B cell (primary cell): ENCODE data around the gene PIK3CA. TPM values are rescaled to one million over a fixed set of nuclear protein-coding genes. Genes with fewer than 3 reads are reported as not detected.
"Not testable (repeated sequence)": the region's sequence is repeated elsewhere in the genome, so short reads cannot be mapped to it uniquely, and the experiment has no call there.

Experiments used
- ATAC-seq: fragments of 200-7000 bp; cut with Tn5 transposase; one replicate; pipeline ENCODE4 v1.10.0; 2021; ENCODE audit warnings: low read depth, mild to moderate bottlenecking, moderate number of reproducible peaks, moderate library complexity
- CTCF ChIA-PET: fragments of 350-600 bp; sonication (Branson Sonifier 250); formaldehyde crosslinking; loops from one replicate; lab custom pipeline; 2021; ENCODE audit warnings: antibody characterized with exemption, inconsistent platforms; lab: Charles Lee
- POLR2A ChIA-PET: fragments of 350-600 bp; sonication (Branson Sonifier 250); formaldehyde crosslinking; loops from one replicate; lab custom pipeline; 2021; ENCODE audit warnings: antibody characterized with exemption; lab: Charles Lee
- DNase-seq: peaks from one replicate; pipeline ENCODE4 v3.0.0; 2013
- H2AFZ ChIP-seq: 2 replicates; pipeline ENCODE4 v1.6.1; 2012; ENCODE audit warnings: mild to moderate bottlenecking, low read depth, low read length; ENCODE audit not compliant: insufficient read depth, poor library complexity, severe bottlenecking
- H3K27ac ChIP-seq, 2 donors: 1 replicate in 1 of 2; 2 replicates in 1 of 2; pipeline ENCODE4 v1.5.1; 2012 to 2013; ENCODE audit warnings: low read length in 2 of 2, mild to moderate bottlenecking in 2 of 2, moderate library complexity in 1 of 2
- H3K27me3 ChIP-seq, 4 experiments: fragments of 200-600 bp in 1 of 4; sonication (generic) in 1 of 4; replicated peaks in 1 of 4; 1 replicate in 2 of 4; 2 replicates in 2 of 4; pipeline versions ENCODE4 v1.6.1 to v1.7.0; 2013 to 2016; ENCODE audit warnings: low read length in 3 of 4, mild to moderate bottlenecking in 2 of 4, mixed read lengths in 1 of 4, moderate library complexity in 1 of 4; ENCODE audit not compliant: insufficient read depth in 4 of 4, control insufficient read depth in 3 of 4; ENCODE audit errors: control extremely low read depth in 1 of 4
- H3K36me3 ChIP-seq, 2 experiments: replicated peaks in 1 of 2; 1 replicate in 1 of 2; 2 replicates in 1 of 2; pipeline versions ENCODE4 v1.6.1 to v1.7.1; 2013; ENCODE audit warnings: low read length in 1 of 2; ENCODE audit not compliant: insufficient read depth in 2 of 2, control insufficient read depth in 1 of 2; ENCODE audit errors: control extremely low read depth in 1 of 2, extremely low read depth in 1 of 2
- H3K4me1 ChIP-seq, 2 donors: fragments of 200-600 bp in 1 of 2; sonication (generic) in 1 of 2; 1 replicate in 1 of 2; 2 replicates in 1 of 2; pipeline versions ENCODE4 v1.5.1 to v1.6.1; 2013 to 2017; ENCODE audit warnings: low read length in 2 of 2; ENCODE audit not compliant: control insufficient read depth in 2 of 2, insufficient read depth in 2 of 2
- H3K4me2 ChIP-seq: replicated peaks from 2 replicates; pipeline ENCODE3; 2012; ENCODE audit warnings: mild to moderate bottlenecking, low read depth, low read length; ENCODE audit not compliant: poor library complexity, severe bottlenecking
- H3K4me3 ChIP-seq, 5 experiments: fragments of 200-600 bp in 1 of 5; sonication (generic) in 1 of 5; 1 replicate in 3 of 5; 2 replicates in 2 of 5; pipeline versions ENCODE4 v1.5.1 to v1.7.0; 2011 to 2016; ENCODE audit warnings: low read length in 4 of 5, mild to moderate bottlenecking in 4 of 5, low read depth in 2 of 5, control low read depth in 1 of 5, moderate library complexity in 1 of 5; ENCODE audit not compliant: insufficient read depth in 1 of 5; ENCODE audit errors: control extremely low read depth in 1 of 5, extremely low read depth in 1 of 5
- H3K79me2 ChIP-seq: fragments of 200-600 bp; sonication (generic); one replicate; pipeline ENCODE4 v1.6.0; 2016; ENCODE audit warnings: low read length; ENCODE audit not compliant: control insufficient read depth, insufficient read depth
- H3K9ac ChIP-seq: fragments of 200-600 bp; sonication (generic); 2 replicates; pipeline ENCODE4 v1.6.1; 2017; ENCODE audit warnings: mild to moderate bottlenecking, low read length, moderate library complexity
- H3K9me3 ChIP-seq, 3 donors: one replicate each; pipeline versions ENCODE4 v1.6.1 to v1.7.1; 2013; ENCODE audit warnings: low read length in 2 of 3; ENCODE audit not compliant: control insufficient read depth in 2 of 3, insufficient read depth in 1 of 3; ENCODE audit errors: control extremely low read depth in 1 of 3
- H4K20me1 ChIP-seq: 2 replicates; pipeline ENCODE4 v1.6.0; 2012; ENCODE audit warnings: mild to moderate bottlenecking, low read length; ENCODE audit not compliant: insufficient read depth, control insufficient read depth, poor library complexity, severe bottlenecking
- H3K27ac Mint-ChIP-seq: one replicate; pipeline ENCODE4 v1.8.0; 2021; ENCODE audit warnings: mixed read lengths
- H3K27me3 Mint-ChIP-seq: one replicate; pipeline ENCODE4 v1.8.0; 2021; ENCODE audit warnings: mixed read lengths
- H3K4me1 Mint-ChIP-seq: one replicate; pipeline ENCODE4 v1.8.0; 2021; ENCODE audit warnings: mixed read lengths
- H3K4me3 Mint-ChIP-seq: one replicate; pipeline ENCODE4 v1.8.0; 2021; ENCODE audit warnings: mixed read lengths
- H3K9me3 Mint-ChIP-seq: one replicate; pipeline ENCODE4 v1.8.0; 2022; ENCODE audit warnings: mixed read lengths; ENCODE audit not compliant: insufficient read depth
- CTCF ChIP-seq: fragments of 200-600 bp; IDR thresholded peaks from one replicate; pipeline ENCODE4 v1.8.0; 2022; ENCODE audit warnings: antibody characterized with exemption, mild to moderate bottlenecking
- EZH2 ChIP-seq: IDR thresholded peaks from 2 replicates; pipeline ENCODE4 v1.6.1; 2012; ENCODE audit warnings: borderline replicate concordance, low read depth, mild to moderate bottlenecking, moderate library complexity, low read length; ENCODE audit not compliant: insufficient read depth, poor library complexity, severe bottlenecking
- WGBS: methylation state at CpG from one replicate; pipeline ENCODE4 v1.1.5; 2013; ENCODE audit warnings: missing lambda C conversion rate; ENCODE audit not compliant: insufficient coverage; 5-methylcytosine and 5-hydroxymethylcytosine counted together
- intact Hi-C: fragments of 100-400 bp; cut with micrococcal nuclease; formaldehyde crosslinking; loops from one replicate; pipeline ENCODE4 v1.10.0; 2022
- polyA plus RNA-seq: library from polyadenylated mRNA; depleted of rRNA; stranded (reverse); fragments of >200 nt; gene quantifications from 2 replicates; pipeline ENCODE4 v1.2.3, GENCODE V29; 2012
- total RNA-seq, 2 donors: library from RNA; stranded (reverse); fragments of 120-200 nt in 1 of 2; gene quantifications; 1 replicate in 1 of 2; 2 replicates in 1 of 2; pipeline versions ENCODE4 v1.2.3 to v1.2.4, GENCODE V29; 2013 to 2022

Gene PIK3CA
- total and polyA plus RNA-seq, 2 donors (not counting 1 experiment from before 2014, with no cell fraction given): 6.4 to 61.8 TPM

DNA sequence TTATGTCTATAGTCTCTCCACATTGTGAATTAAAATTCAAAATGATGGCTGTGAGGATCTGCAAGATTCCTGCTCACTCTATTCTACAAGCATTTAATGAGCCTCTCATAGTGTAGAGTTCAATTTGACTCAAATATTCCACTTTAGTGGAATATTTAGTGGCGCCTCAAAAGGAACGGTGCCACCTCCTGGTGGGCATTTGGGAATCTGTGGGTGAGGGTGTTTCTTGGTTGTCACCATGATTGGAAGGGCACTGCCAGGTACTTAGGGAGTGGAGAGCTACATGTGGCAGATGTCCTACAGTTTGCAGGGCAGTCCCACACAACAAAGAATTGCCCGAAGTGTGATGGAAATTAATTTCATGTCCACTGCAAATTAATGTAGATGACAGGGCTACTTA lies 124.2 kb downstream of the PIK3CA start:
- no peaks in the 10 kb centered on the region for H3K9me3 Mint-ChIP-seq
- Histone ChIP-seq H3K36me3 (no peaks in the 10 kb centered on the region), H3K9ac (no peak overlapping the region), H3K27ac (no peak overlapping the region), H3K79me2 (no peaks in the 10 kb centered on the region), H3K4me3 (no peak overlapping the region), H3K27me3 (peaks cover 0 to 6% (median 0%) of the 10 kb centered on the region in 4 experiments), H3K9me3 (no peaks in the 10 kb centered on the region), H3K4me2 (no peak overlapping the region), H4K20me1 (no peaks in the 10 kb centered on the region), H3K4me1 (peaks cover 6% of the 10 kb centered on the region in 2 donors), H2AFZ (no peak overlapping the region)
- TF ChIP-seq EZH2: no peak
- TF ChIP-seq CTCF: no peak
- ATAC-seq: no peak
- ChIA-PET POLR2A (no interaction called here), CTCF (interaction anchor here (0.9 to 1.5 kb wide), 7 partner anchors 8 to 257 kb away, joined by 3 to 6 read pairs (median 4); no protein-coding TSS in a partner anchor)
- H3K27ac Mint-ChIP-seq: no peak overlapping the region
- intact Hi-C loops: no loop called here
- no peak for DNase-seq
- 100% methylated on average over 1 of the region's 3 CpGs for WGBS
- H3K27me3 Mint-ChIP-seq: peaks cover 6% of the 10 kb centered on the region
- peaks cover 18% of the 10 kb centered on the region for H3K4me1 Mint-ChIP-seq
- H3K4me3 Mint-ChIP-seq: no peak overlapping the region

DNA sequence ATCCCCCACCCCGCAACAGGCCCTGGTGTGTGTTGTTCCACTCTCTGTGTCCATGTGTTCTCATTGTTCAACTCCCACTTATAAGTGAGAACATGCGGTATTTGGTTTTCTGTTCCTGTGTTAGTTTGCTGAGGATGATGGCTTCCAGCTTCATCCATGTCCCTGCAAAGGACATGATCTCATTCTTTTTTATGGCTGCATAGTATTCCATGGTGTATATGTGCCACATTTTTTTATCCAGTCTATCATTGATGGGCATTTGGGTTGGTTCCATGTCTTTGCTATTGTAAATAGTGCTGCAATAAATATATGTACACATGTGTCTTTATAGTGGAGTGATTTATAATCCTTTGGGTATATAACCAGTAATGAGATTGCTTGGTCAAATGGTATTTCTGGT lies 126.3 kb downstream of the PIK3CA start:
- H3K4me3 Mint-ChIP-seq, POLR2A ChIA-PET, H3K4me1 ChIP-seq, H4K20me1 ChIP-seq, H3K9me3 Mint-ChIP-seq, H3K27me3 Mint-ChIP-seq, H3K4me2 ChIP-seq, ATAC-seq, H3K27me3 ChIP-seq, CTCF ChIA-PET, H3K79me2 ChIP-seq, intact Hi-C loops, H3K4me3 ChIP-seq, DNase-seq, H3K27ac Mint-ChIP-seq, H3K27ac ChIP-seq, H2AFZ ChIP-seq, H3K9ac ChIP-seq, H3K4me1 Mint-ChIP-seq, H3K9me3 ChIP-seq, H3K36me3 ChIP-seq: not testable (repeated sequence)
- no CpG with 5 or more reads among the region's 2 CpGs for WGBS
